H1 (cell line): ENCODE data around the gene CST5.

Experiments
- ATF3 ChIP-seq: IDR thresholded peaks from 2 replicates; pipeline ENCODE4 v1.6.1; 2011; ENCODE audit warnings: low read depth, mild to moderate bottlenecking, low read length; ENCODE audit not compliant: insufficient read depth
- CHD1 ChIP-seq: IDR thresholded peaks from 2 replicates; pipeline ENCODE4 v1.6.1; 2012; ENCODE audit warnings: low read depth, low read length, improper control_type of control experiment
- CTCF ChIP-seq, 3 experiments: IDR thresholded peaks; 1 replicate in 2 of 3; 2 replicates in 1 of 3; pipeline versions ENCODE4 v1.5.1 to v1.6.1; 2011; ENCODE audit warnings: low read length in 3 of 3, mild to moderate bottlenecking in 3 of 3, inconsistent platforms in 2 of 3, low read depth in 1 of 3, moderate library complexity in 1 of 3; ENCODE audit not compliant: insufficient read depth in 1 of 3; ENCODE audit errors: control extremely low read depth in 1 of 3
- GABPA ChIP-seq: IDR thresholded peaks from 2 replicates; pipeline ENCODE4 v1.6.1; 2011; ENCODE audit warnings: mild to moderate bottlenecking, low read length, moderate library complexity, borderline replicate concordance; ENCODE audit not compliant: insufficient read depth
- MAFK ChIP-seq: IDR thresholded peaks from 2 replicates; pipeline ENCODE4 v1.6.1; 2012; ENCODE audit warnings: low read depth, mild to moderate bottlenecking, improper control_type of control experiment, low read length
- POLR2A ChIP-seq, 2 experiments: IDR thresholded peaks; 1 replicate in 1 of 2; 2 replicates in 1 of 2; pipeline ENCODE4 v1.6.1; 2011; ENCODE audit warnings: low read depth in 2 of 2, low read length in 2 of 2, mild to moderate bottlenecking in 2 of 2; ENCODE audit errors: control extremely low read depth in 1 of 2
- POLR2AphosphoS5 ChIP-seq: IDR thresholded peaks from 2 replicates; pipeline ENCODE4 v1.6.1; 2011; ENCODE audit warnings: low read depth, low read length
- RAD21 ChIP-seq, 2 experiments: IDR thresholded peaks in 1 of 2; conservative IDR thresholded peaks in 1 of 2; 2 replicates each; pipeline ENCODE4 v1.6.1; 2011; ENCODE audit warnings: low read depth in 2 of 2, low read length in 2 of 2, improper control_type of control experiment in 1 of 2, inconsistent platforms in 1 of 2, mild to moderate bottlenecking in 1 of 2, moderate library complexity in 1 of 2
- SP1 ChIP-seq: IDR thresholded peaks from 2 replicates; pipeline ENCODE4 v1.6.1; 2011; ENCODE audit warnings: low read depth, low read length
- TAF1 ChIP-seq: IDR thresholded peaks from 2 replicates; pipeline ENCODE4 v1.6.1; 2011; ENCODE audit warnings: mild to moderate bottlenecking, low read depth, low read length
- TEAD4 ChIP-seq: IDR thresholded peaks from 2 replicates; pipeline ENCODE4 v1.6.1; 2012; ENCODE audit warnings: low read depth, low read length, inconsistent platforms, mixed read lengths
- USF2 ChIP-seq: IDR thresholded peaks from 2 replicates; pipeline ENCODE4 v1.6.1; 2011; ENCODE audit warnings: low read length, improper control_type of control experiment

- TF ChIP-seq CTCF (IDR thresholded peaks at IDR 0.05; ENCODE audit: control extremely low read depth in 1 of 3, insufficient read depth in 1 of 3, low read depth in 1 of 3, low read length in 3 of 3) (no peak), ATF3 (no peak), POLR2A (IDR thresholded peaks at IDR 0.05; ENCODE audit: control extremely low read depth in 1 of 2, low read depth in 2 of 2, low read length in 2 of 2) (no peak), TAF1 (no peak), TEAD4 (no peak), RAD21 (IDR thresholded peaks at IDR 0.05 in 1 of 2, conservative IDR thresholded peaks at IDR 0.05 in 1 of 2; ENCODE audit: low read depth in 2 of 2, low read length in 2 of 2) (no peak), GABPA (no peak), SP1 (no peak), USF2 (no peak), MAFK (no peak), POLR2AphosphoS5 (no peak), CHD1 (no peak)
Measured at GRCh38 chr20:23835716-23836115, 43.8 kb downstream of the CST5 start.
